Measurements from ENCODE around the gene SERTAD1.
"Not testable (repeated sequence)": the region's sequence is repeated elsewhere in the genome, so short reads cannot be mapped to it uniquely, and the experiment has no call there.

SERTAD1 gene

GRCh38 chr19:40419066-40419612 lies 6.7 kb downstream of the SERTAD1 start:
- H3K36me3 Mint-ChIP-seq = peaks cover 2% of the 10 kb centered on the region
- H3K27ac Mint-ChIP-seq = no peak overlapping the region
- peaks cover 29% of the 10 kb centered on the region for H3K4me1 Mint-ChIP-seq
- no peak overlapping the region for H3K4me3 Mint-ChIP-seq
- H3K9me3 Mint-ChIP-seq = no peaks in the 10 kb centered on the region
- H3K27me3 Mint-ChIP-seq = no peaks in the 10 kb centered on the region

GRCh38 chr19:40418040-40418439 lies 7.8 kb downstream of the SERTAD1 start:
- peak overlapping the region; percentile 33 for H3K27ac Mint-ChIP-seq
- H3K9me3 Mint-ChIP-seq = no peaks in the 10 kb centered on the region
- no peaks in the 10 kb centered on the region for H3K27me3 Mint-ChIP-seq
- H3K36me3 Mint-ChIP-seq = peaks cover 2% of the 10 kb centered on the region
- peaks cover 26% of the 10 kb centered on the region for H3K4me1 Mint-ChIP-seq
- no peak overlapping the region for H3K4me3 Mint-ChIP-seq

GRCh38 chr19:40417643-40417981 lies 8.2 kb downstream of the SERTAD1 start:
- no peak overlapping the region for H3K4me3 Mint-ChIP-seq
- no peak overlapping the region for H3K27ac Mint-ChIP-seq
- peaks cover 25% of the 10 kb centered on the region for H3K4me1 Mint-ChIP-seq
- H3K9me3 Mint-ChIP-seq = no peaks in the 10 kb centered on the region
- H3K36me3 Mint-ChIP-seq = peaks cover 2% of the 10 kb centered on the region
- H3K27me3 Mint-ChIP-seq = no peaks in the 10 kb centered on the region

- H3K27ac Mint-ChIP-seq = no peak overlapping the region
- H3K27me3 Mint-ChIP-seq = no peaks in the 10 kb centered on the region
- H3K4me3 Mint-ChIP-seq = no peak overlapping the region
- no peaks in the 10 kb centered on the region for H3K9me3 Mint-ChIP-seq
- H3K36me3 Mint-ChIP-seq = peaks cover under 1% of the 10 kb centered on the region
- peaks cover 19% of the 10 kb centered on the region for H3K4me1 Mint-ChIP-seq
These were observed 8.7 kb downstream of the SERTAD1 start for GRCh38 chr19:40416918-40417642.

GRCh38 chr19:40415768-40416167 lies 10.0 kb downstream of the SERTAD1 start:
- Mint-ChIP-seq H3K27me3 (no peaks in the 10 kb centered on the region), H3K4me3 (no peak overlapping the region), H3K36me3 (no peaks in the 10 kb centered on the region), H3K4me1 (peaks cover 11% of the 10 kb centered on the region), H3K9me3 (no peaks in the 10 kb centered on the region), H3K27ac (no peak overlapping the region)

GRCh38 chr19:40414542-40415535 lies 11.0 kb downstream of the SERTAD1 start:
- peaks cover 11% of the 10 kb centered on the region for H3K4me1 Mint-ChIP-seq
- H3K27ac Mint-ChIP-seq = peak overlapping the region; percentile 70
- H3K36me3 Mint-ChIP-seq = no peaks in the 10 kb centered on the region
- H3K27me3 Mint-ChIP-seq = no peaks in the 10 kb centered on the region
- H3K4me3 Mint-ChIP-seq = no peak overlapping the region
- H3K9me3 Mint-ChIP-seq = no peaks in the 10 kb centered on the region

GRCh38 chr19:40413291-40413845 lies 12.4 kb downstream of the SERTAD1 start, which contains the start of gene PRX:
Gene PRX, minus strand, starts transcription at chr19:40413378. Its CDS starts 5,446 bp downstream, at chr19:40407932.
- no peaks in the 10 kb centered on the region for H3K9me3 Mint-ChIP-seq
- no peaks in the 10 kb centered on the region for H3K27me3 Mint-ChIP-seq
- no peak within 1 kb of the TSS for H3K4me3 Mint-ChIP-seq
- no peaks in the 10 kb centered on the region for H3K36me3 Mint-ChIP-seq
- H3K4me1 Mint-ChIP-seq = peaks cover 8% of the 10 kb centered on the region
- no peak within 1 kb of the TSS for H3K27ac Mint-ChIP-seq

GRCh38 chr19:40412866-40413265 lies 12.9 kb downstream of the SERTAD1 start:
- H3K4me1 Mint-ChIP-seq = peaks cover 12% of the 10 kb centered on the region
- H3K36me3 Mint-ChIP-seq = no peaks in the 10 kb centered on the region
- no peak overlapping the region for H3K27ac Mint-ChIP-seq
- no peak overlapping the region for H3K4me3 Mint-ChIP-seq
- no peaks in the 10 kb centered on the region for H3K27me3 Mint-ChIP-seq
- no peaks in the 10 kb centered on the region for H3K9me3 Mint-ChIP-seq

GRCh38 chr19:40411958-40412499 lies 13.8 kb downstream of the SERTAD1 start:
- H3K4me1 Mint-ChIP-seq = peaks cover 12% of the 10 kb centered on the region
- H3K27ac Mint-ChIP-seq = no peak overlapping the region
- no peaks in the 10 kb centered on the region for H3K9me3 Mint-ChIP-seq
- no peaks in the 10 kb centered on the region for H3K27me3 Mint-ChIP-seq
- H3K4me3 Mint-ChIP-seq = no peak overlapping the region
- H3K36me3 Mint-ChIP-seq = no peaks in the 10 kb centered on the region

- Mint-ChIP-seq H3K4me3 (no peak overlapping the region), H3K4me1 (peaks cover 9% of the 10 kb centered on the region), H3K36me3 (no peaks in the 10 kb centered on the region), H3K9me3 (no peaks in the 10 kb centered on the region), H3K27ac (no peak overlapping the region), H3K27me3 (no peaks in the 10 kb centered on the region)
These were observed 14.5 kb downstream of the SERTAD1 start for GRCh38 chr19:40411125-40411842.

GRCh38 chr19:40410030-40410389 lies 15.8 kb downstream of the SERTAD1 start:
- no peaks in the 10 kb centered on the region for H3K36me3 Mint-ChIP-seq
- H3K9me3 Mint-ChIP-seq = no peaks in the 10 kb centered on the region
- no peak overlapping the region for H3K27ac Mint-ChIP-seq
- H3K4me3 Mint-ChIP-seq = no peak overlapping the region
- H3K4me1 Mint-ChIP-seq = peaks cover 11% of the 10 kb centered on the region
- H3K27me3 Mint-ChIP-seq = no peaks in the 10 kb centered on the region

GRCh38 chr19:40408598-40408925 lies 17.2 kb downstream of the SERTAD1 start:
- not testable (repeated sequence) for H3K36me3 Mint-ChIP-seq, H3K27me3 Mint-ChIP-seq, H3K4me3 Mint-ChIP-seq

GRCh38 chr19:40407714-40408597 lies 17.8 kb downstream of the SERTAD1 start:
- H3K27ac Mint-ChIP-seq = no peak overlapping the region
- H3K27me3 Mint-ChIP-seq = no peaks in the 10 kb centered on the region
- H3K36me3 Mint-ChIP-seq = no peaks in the 10 kb centered on the region
- H3K9me3 Mint-ChIP-seq = no peaks in the 10 kb centered on the region
- H3K4me1 Mint-ChIP-seq = peaks cover 22% of the 10 kb centered on the region
- no peak overlapping the region for H3K4me3 Mint-ChIP-seq

More at GRCh38 chr19:40408598-40408925, 17.2 kb downstream of the SERTAD1 start:
- H3K9me3 Mint-ChIP-seq, H3K27ac Mint-ChIP-seq: not testable (repeated sequence)
- H3K4me1 Mint-ChIP-seq = peaks cover 16% of the 10 kb centered on the region

GRCh38 chr19:40403262-40403984 lies 22.4 kb downstream of the SERTAD1 start:
- H3K27me3 Mint-ChIP-seq = no peaks in the 10 kb centered on the region

More at GRCh38 chr19:40403262-40403984, 22.4 kb downstream of the SERTAD1 start:
- peak overlapping the region; percentile 25 for H3K27ac Mint-ChIP-seq
- peak overlapping the region; percentile 91 for H3K4me3 Mint-ChIP-seq
- H3K36me3 Mint-ChIP-seq = no peaks in the 10 kb centered on the region
- peaks cover 34% of the 10 kb centered on the region for H3K4me1 Mint-ChIP-seq
- H3K9me3 Mint-ChIP-seq = no peaks in the 10 kb centered on the region
